Liver (tissue), 3 donors: ENCODE measurements around the gene SLC2A6.

ENCODE experiments used
- CTCF ChIP-seq: fragments of 150-350 bp; IDR thresholded peaks from 2 replicates; pipeline ENCODE4 v1.5.1; 2017; ENCODE audit warnings: improper control_type of control experiment, low read depth, low read length; ENCODE audit not compliant: missing input control
- FOXA1 ChIP-seq: IDR thresholded peaks from 2 replicates; pipeline ENCODE4 v1.6.1; 2016; ENCODE audit warnings: antibody characterized with exemption
- FOXA2 ChIP-seq: IDR thresholded peaks from 2 replicates; pipeline ENCODE4 v1.6.1; 2016; ENCODE audit warnings: antibody characterized with exemption
- HNF4G ChIP-seq: IDR thresholded peaks from 2 replicates; pipeline ENCODE4 v1.6.1; 2016; ENCODE audit warnings: antibody characterized with exemption
- JUND ChIP-seq, 2 donors: IDR thresholded peaks; 2 replicates each; pipeline ENCODE4 v1.6.1; 2016; ENCODE audit warnings: antibody characterized with exemption in 2 of 2
- MAX ChIP-seq: IDR thresholded peaks from 2 replicates; pipeline ENCODE4 v1.6.1; 2016; ENCODE audit warnings: antibody characterized with exemption
- RAD21 ChIP-seq, 2 donors: IDR thresholded peaks; 2 replicates each; pipeline ENCODE4 v1.6.1; 2016; ENCODE audit warnings: antibody characterized with exemption in 2 of 2, mild to moderate bottlenecking in 2 of 2
- REST ChIP-seq: IDR thresholded peaks from 2 replicates; pipeline ENCODE4 v1.6.1; 2016; ENCODE audit warnings: antibody characterized with exemption, mild to moderate bottlenecking
- RXRA ChIP-seq, 2 donors: IDR thresholded peaks; 2 replicates each; pipeline ENCODE4 v1.6.1; 2017 to 2018; ENCODE audit warnings: antibody characterized with exemption in 2 of 2, mild to moderate bottlenecking in 1 of 2
- SP1 ChIP-seq: IDR thresholded peaks from 2 replicates; pipeline ENCODE4 v1.6.1; 2018; ENCODE audit warnings: antibody characterized with exemption, mild to moderate bottlenecking
- TAF1 ChIP-seq: conservative IDR thresholded peaks from 2 replicates; pipeline ENCODE4 v1.6.1; 2016; ENCODE audit warnings: antibody characterized with exemption, mild to moderate bottlenecking
- TF ChIP-seq, protein P1 (sequence below): IDR thresholded peaks from 2 replicates; pipeline ENCODE4 v1.6.1; 2016; ENCODE audit warnings: antibody characterized with exemption
- TF ChIP-seq, protein P2 (sequence below): IDR thresholded peaks from 2 replicates; pipeline ENCODE4 v1.6.1; 2016; ENCODE audit warnings: antibody characterized with exemption
- donor health status: healthy.
- donor health status: healthy.

DNA sequence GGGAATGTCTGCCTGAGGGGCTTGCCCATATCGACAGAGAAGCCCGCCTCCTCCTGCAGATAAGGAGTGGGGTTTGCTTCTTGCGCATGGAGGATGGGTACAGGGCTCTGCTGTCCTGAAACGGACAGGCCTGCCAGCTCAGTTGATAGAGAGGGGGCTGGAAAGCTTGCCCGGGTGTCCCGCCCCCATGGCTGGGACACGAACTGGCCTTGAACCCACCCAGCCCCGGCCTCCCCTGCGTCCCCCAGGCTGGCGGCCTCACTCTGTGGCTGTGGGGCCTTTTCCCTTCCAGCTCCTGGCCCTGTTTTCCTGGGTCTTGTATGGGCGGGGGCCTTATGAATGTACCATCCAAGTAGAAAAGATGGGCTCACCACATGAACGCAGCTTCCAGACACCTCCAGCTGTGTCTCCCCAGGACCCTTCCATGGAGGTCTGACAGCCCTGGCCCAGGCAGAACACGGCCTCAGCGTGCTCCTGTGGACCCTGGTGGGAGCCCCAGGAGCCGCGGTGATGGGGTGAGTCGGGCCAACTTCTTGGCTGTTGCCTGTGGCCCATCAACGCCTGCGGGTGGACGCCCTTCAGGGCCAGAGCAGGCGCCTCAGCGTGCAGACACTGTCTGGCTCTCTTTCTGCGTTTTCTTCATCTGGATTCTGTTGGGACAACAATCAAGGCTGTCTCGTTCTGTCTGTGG, 15.9 kb upstream of the SLC2A6 start:
- TF ChIP-seq CTCF (no peak), REST (no peak), JUND (IDR thresholded peaks at IDR 0.05) (no peak), RAD21 (IDR thresholded peaks at IDR 0.05) (no peak), FOXA1 (no peak), SP1 (no peak), MAX (no peak), TAF1 (no peak), FOXA2 (no peak), HNF4G (no peak), RXRA (IDR thresholded peaks at IDR 0.05) (no peak)
- TF ChIP-seq, protein P1, sequence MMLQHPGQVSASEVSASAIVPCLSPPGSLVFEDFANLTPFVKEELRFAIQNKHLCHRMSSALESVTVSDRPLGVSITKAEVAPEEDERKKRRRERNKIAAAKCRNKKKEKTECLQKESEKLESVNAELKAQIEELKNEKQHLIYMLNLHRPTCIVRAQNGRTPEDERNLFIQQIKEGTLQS: no peak
- TF ChIP-seq, protein P2, sequence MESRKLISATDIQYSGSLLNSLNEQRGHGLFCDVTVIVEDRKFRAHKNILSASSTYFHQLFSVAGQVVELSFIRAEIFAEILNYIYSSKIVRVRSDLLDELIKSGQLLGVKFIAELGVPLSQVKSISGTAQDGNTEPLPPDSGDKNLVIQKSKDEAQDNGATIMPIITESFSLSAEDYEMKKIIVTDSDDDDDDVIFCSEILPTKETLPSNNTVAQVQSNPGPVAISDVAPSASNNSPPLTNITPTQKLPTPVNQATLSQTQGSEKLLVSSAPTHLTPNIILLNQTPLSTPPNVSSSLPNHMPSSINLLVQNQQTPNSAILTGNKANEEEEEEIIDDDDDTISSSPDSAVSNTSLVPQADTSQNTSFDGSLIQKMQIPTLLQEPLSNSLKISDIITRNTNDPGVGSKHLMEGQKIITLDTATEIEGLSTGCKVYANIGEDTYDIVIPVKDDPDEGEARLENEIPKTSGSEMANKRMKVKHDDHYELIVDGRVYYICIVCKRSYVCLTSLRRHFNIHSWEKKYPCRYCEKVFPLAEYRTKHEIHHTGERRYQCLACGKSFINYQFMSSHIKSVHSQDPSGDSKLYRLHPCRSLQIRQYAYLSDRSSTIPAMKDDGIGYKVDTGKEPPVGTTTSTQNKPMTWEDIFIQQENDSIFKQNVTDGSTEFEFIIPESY: no peak
